Measurements from ENCODE around the gene WFS1. TPM values are rescaled to one million over a fixed set of nuclear protein-coding genes. Genes with fewer than 3 reads are reported as not detected.

The WFS1 gene
- total and polyA plus RNA-seq, 2 of the 4 experiments (the other 2 are of a cell fraction) = 9.7 to 42.4 TPM

DNA sequence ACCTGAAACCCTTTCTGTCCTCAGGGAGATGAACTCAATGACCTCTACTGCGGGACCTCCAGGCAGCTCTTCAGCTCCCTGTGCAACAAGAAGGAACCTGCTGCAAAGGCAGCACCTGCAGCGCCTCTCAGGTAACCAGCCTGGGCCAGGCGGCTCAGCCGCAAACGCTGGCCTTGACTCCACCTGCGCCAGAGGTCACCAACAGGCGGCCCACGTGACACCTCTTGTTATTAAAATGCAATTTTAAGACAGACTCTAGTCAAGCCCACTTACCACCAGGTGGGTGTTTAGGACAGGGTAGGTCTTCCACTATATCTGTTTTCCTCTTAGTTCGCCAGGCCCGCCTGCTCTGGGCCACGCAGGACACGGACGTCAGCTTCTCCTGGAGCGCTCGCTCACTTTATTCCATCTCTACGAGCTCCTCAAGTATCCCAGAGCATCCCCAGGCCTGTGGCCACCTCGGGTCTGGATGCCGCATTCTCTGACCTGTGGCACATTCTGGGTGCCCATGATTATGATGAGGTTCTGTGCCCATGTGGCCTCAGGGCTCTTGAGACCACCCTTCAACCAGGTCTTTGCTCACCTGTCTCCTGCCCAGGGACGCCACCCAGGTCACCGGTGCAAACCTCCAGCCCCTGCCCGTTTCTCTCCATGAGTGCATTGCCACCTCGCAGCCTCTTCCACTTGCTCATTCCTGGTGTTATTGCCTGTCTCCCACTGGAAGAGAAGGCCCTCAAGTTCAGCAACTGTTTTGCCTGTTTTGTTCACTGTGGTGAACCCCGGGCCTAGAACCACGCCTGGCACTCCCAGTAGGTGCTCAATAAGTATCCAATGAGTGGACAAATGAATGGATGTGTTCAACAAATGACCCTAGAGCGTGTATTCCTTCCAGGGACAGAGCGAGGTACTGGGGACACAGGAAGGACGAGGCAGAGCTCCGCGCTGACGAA lies 36.5 kb upstream of the WFS1 start:
- H3K14ac ChIP-seq (replicated peaks; ENCODE audit: low read depth, low read length) = no peak overlapping the region
- ATAC-seq (ENCODE audit: low read depth) (no peak), DNase-seq (no peak)
- intact Hi-C loops (cut with micrococcal nuclease) (no loop called here), in situ Hi-C loops (cut with MboI; ENCODE audit: low sequenced_read_pairs) (no loop called here), dilution Hi-C loops (cut with HindIII; ENCODE audit: low sequenced_read_pairs, unreplicated experiment) (no loop called here)
- ChIA-PET CTCF (no interaction called here), POLR2A (ENCODE audit: unreplicated experiment) (no interaction called here)
- no peak overlapping the region for H3K4me2 ChIP-seq (ENCODE audit: low read depth, low read length)
- H3K36me3 ChIP-seq (ENCODE audit: control insufficient read depth, insufficient read depth, low read length) = no peaks in the 10 kb centered on the region
- no peak overlapping the region for H2AK9ac ChIP-seq (replicated peaks; ENCODE audit: low read depth, low read length, poor library complexity)
- H2BK15ac ChIP-seq (ENCODE audit: low read depth, low read length) = no peak overlapping the region
- WGBS, 2 experiments (ENCODE audit: extremely low coverage in 2 of 2, insufficient read length in 1 of 2) = 63% methylated on average over 11 of the region's 30 CpGs; no CpG with 5 or more reads in 1 of the 2 experiments
- no peak overlapping the region for H2BK120ac ChIP-seq (ENCODE audit: low read depth, low read length)
- H2BK20ac ChIP-seq (ENCODE audit: low read depth, low read length) = no peak overlapping the region
- H3K79me1 ChIP-seq (ENCODE audit: low read depth in 1 of 2, low read length in 2 of 2) = no peaks in the 10 kb centered on the region
- H3K9me1 ChIP-seq (ENCODE audit: insufficient read depth, low read length) = no peaks in the 10 kb centered on the region
- no peak overlapping the region for H4K91ac ChIP-seq (ENCODE audit: insufficient read depth, low read depth, low read length)
- H4K8ac ChIP-seq (ENCODE audit: low read depth in 2 of 2, low read length in 2 of 2) = no peak overlapping the region
- BruUV-seq (replicated peaks) = no TSS peak
- no peaks in the 10 kb centered on the region for H4K20me1 ChIP-seq (ENCODE audit: insufficient read depth, low read length)
- H3K27me3 ChIP-seq (ENCODE audit: control insufficient read depth, insufficient read depth, low read length) = peaks cover 13% of the 10 kb centered on the region; the same call in 1 of the 2 replicates
- no peak overlapping the region for H3K4ac ChIP-seq (ENCODE audit: low read depth, low read length)
- no peak overlapping the region for H2AK5ac ChIP-seq (ENCODE audit: low read depth, low read length)
- no peak overlapping the region for H3K23ac ChIP-seq (ENCODE audit: low read depth, low read length)
- H3K56ac ChIP-seq (ENCODE audit: extremely low read depth, insufficient read depth, low read length) = no peak overlapping the region
- H3K9ac ChIP-seq (ENCODE audit: low read depth, low read length) = no peak overlapping the region
- no peak overlapping the region for H4K5ac ChIP-seq (ENCODE audit: low read depth, low read length)
- H3K9me3 ChIP-seq (ENCODE audit: control insufficient read depth, insufficient read depth, low read length) = no peaks in the 10 kb centered on the region
- no peak for TF ChIP-seq CHD1 (IDR thresholded peaks at IDR 0.05; ENCODE audit: low read depth, low read length)
- no peak for TF ChIP-seq MXI1 (IDR thresholded peaks at IDR 0.05; ENCODE audit: borderline replicate concordance, low read depth, low read length)
- no peak for TF ChIP-seq NFE2L2 (IDR thresholded peaks at IDR 0.05; ENCODE audit: low read depth, low read length)
- no peak for TF ChIP-seq MAFK (IDR thresholded peaks at IDR 0.05; ENCODE audit: low read depth, low read length)
- no peak for TF ChIP-seq RFX5 (IDR thresholded peaks at IDR 0.05; ENCODE audit: low read depth, low read length)
- TF ChIP-seq, protein P1, sequence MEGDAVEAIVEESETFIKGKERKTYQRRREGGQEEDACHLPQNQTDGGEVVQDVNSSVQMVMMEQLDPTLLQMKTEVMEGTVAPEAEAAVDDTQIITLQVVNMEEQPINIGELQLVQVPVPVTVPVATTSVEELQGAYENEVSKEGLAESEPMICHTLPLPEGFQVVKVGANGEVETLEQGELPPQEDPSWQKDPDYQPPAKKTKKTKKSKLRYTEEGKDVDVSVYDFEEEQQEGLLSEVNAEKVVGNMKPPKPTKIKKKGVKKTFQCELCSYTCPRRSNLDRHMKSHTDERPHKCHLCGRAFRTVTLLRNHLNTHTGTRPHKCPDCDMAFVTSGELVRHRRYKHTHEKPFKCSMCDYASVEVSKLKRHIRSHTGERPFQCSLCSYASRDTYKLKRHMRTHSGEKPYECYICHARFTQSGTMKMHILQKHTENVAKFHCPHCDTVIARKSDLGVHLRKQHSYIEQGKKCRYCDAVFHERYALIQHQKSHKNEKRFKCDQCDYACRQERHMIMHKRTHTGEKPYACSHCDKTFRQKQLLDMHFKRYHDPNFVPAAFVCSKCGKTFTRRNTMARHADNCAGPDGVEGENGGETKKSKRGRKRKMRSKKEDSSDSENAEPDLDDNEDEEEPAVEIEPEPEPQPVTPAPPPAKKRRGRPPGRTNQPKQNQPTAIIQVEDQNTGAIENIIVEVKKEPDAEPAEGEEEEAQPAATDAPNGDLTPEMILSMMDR (conservative IDR thresholded peaks at IDR 0.05; ENCODE audit: low read depth, low read length) = no peak
- TF ChIP-seq SMC3 (IDR thresholded peaks at IDR 0.05; ENCODE audit: low read depth, low read length) = no peak
- TF ChIP-seq POLR2A (IDR thresholded peaks at IDR 0.05; ENCODE audit: low read depth, low read length) = no peak
- TF ChIP-seq ELK1 (IDR thresholded peaks at IDR 0.05; ENCODE audit: borderline replicate concordance, low read depth, low read length) = no peak
- TF ChIP-seq RCOR1 (IDR thresholded peaks at IDR 0.05; ENCODE audit: insufficient replicate concordance, low read length) = no peak
- no peaks in the 10 kb centered on the region for H3K4me1 ChIP-seq (ENCODE audit: control insufficient read depth, insufficient read depth, low read length)
- H3K27ac ChIP-seq (ENCODE audit: insufficient read depth, low read length) = no peak overlapping the region
- no peak overlapping the region for H2BK5ac ChIP-seq (ENCODE audit: low read depth, low read length, poor library complexity, severe bottlenecking)
- no peak overlapping the region for H3K18ac ChIP-seq (ENCODE audit: low read depth, low read length)
- H3K4me3 ChIP-seq (ENCODE audit: insufficient read depth, low read depth, low read length) = no peak overlapping the region
- H2AFZ ChIP-seq (replicated peaks; ENCODE audit: low read length, poor library complexity) = peak overlapping the region; percentile 56

Data from IMR-90 (cell line).